HepG2 (cell line): ENCODE data around the gene HYAL2. TPM values are rescaled to one million over a fixed set of nuclear protein-coding genes. Genes with fewer than 3 reads are reported as not detected.

Experiments
- ARNTL ChIP-seq: sonication (generic); formaldehyde crosslinking; IDR thresholded peaks from 2 replicates; pipeline ENCODE4 v1.4.0; 2020; ENCODE audit warnings: mild to moderate bottlenecking, missing genetic modification reagents
- ATF7 ChIP-seq, 2 experiments: fragments of 450-650 bp in 1 of 2; sonication (generic) in 1 of 2; formaldehyde crosslinking in 1 of 2; IDR thresholded peaks; 2 replicates each; pipeline versions ENCODE4 v1.4.0 to v1.6.1; 2016 to 2020; ENCODE audit warnings: antibody characterized with exemption in 1 of 2, mild to moderate bottlenecking in 1 of 2, missing genetic modification reagents in 1 of 2
- LCORL ChIP-seq, 2 experiments: fragments of 450-650 bp in 1 of 2; sonication (generic) in 1 of 2; formaldehyde crosslinking in 1 of 2; IDR thresholded peaks; 2 replicates each; pipeline versions ENCODE4 v1.5.0 to v1.6.1; 2017 to 2020; ENCODE audit warnings: antibody characterized with exemption in 1 of 2, missing genetic modification reagents in 1 of 2
- TOPORS ChIP-seq: sonication (generic); formaldehyde crosslinking; IDR thresholded peaks from 2 replicates; pipeline ENCODE4 v1.8.0; 2023; ENCODE audit warnings: mild to moderate bottlenecking, missing genetic modification reagents
- ZNF207 ChIP-seq: fragments of 450-650 bp; IDR thresholded peaks from 2 replicates; pipeline ENCODE4 v1.6.1; 2016; ENCODE audit warnings: antibody characterized with exemption, borderline replicate concordance
- ZNF282 ChIP-seq: fragments of 450-650 bp; IDR thresholded peaks from 2 replicates; pipeline ENCODE4 v1.6.1; 2018; ENCODE audit not compliant: partially characterized antibody
- ZNF350 ChIP-seq: sonication (generic); formaldehyde crosslinking; IDR thresholded peaks from 2 replicates; pipeline ENCODE4 v1.4.0; 2020; ENCODE audit warnings: mild to moderate bottlenecking, low read depth, missing genetic modification reagents, borderline replicate concordance
- ZNF556 ChIP-seq: sonication (generic); formaldehyde crosslinking; IDR thresholded peaks from 2 replicates; pipeline ENCODE4 v1.4.0; 2020; ENCODE audit warnings: mild to moderate bottlenecking, missing genetic modification reagents, borderline replicate concordance
- ZNF775 ChIP-seq: sonication (generic); formaldehyde crosslinking; IDR thresholded peaks from 2 replicates; pipeline ENCODE4 v1.4.0; 2020; ENCODE audit warnings: missing genetic modification reagents, mild to moderate bottlenecking, moderate library complexity, borderline replicate concordance
- polyA plus RNA-seq, 8 experiments: library from polyadenylated mRNA; depleted of rRNA in 3 of 8; stranded (reverse) in 7 of 8; unstranded in 1 of 8; fragments of >200 nt; fragmentation: Illumina TruSeq in 4 of 8; extraction: Trizol in 4 of 8; gene quantifications; 2 replicates each; pipeline versions ENCODE4 v1.2.1 to v1.2.3, GENCODE V29; 2011 to 2016; ENCODE audit warnings: low read depth in 4 of 8, missing spikeins in 1 of 8, mixed read lengths in 1 of 8; ENCODE audit not compliant: insufficient read depth in 1 of 8
- total RNA-seq, 5 experiments: library from RNA; depleted of rRNA; stranded (reverse); fragments of >200 nt; fragmentation: Illumina TruSeq; extraction: Trizol; gene quantifications; 2 replicates each; pipeline ENCODE4 v1.2.3, GENCODE V29; 2016; ENCODE audit warnings: low read depth in 1 of 5
- TF ChIP-seq, protein P1 (sequence below), 2 experiments: sonication (generic) in 1 of 2; formaldehyde crosslinking in 1 of 2; IDR thresholded peaks; 2 replicates each; pipeline versions ENCODE4 v1.4.0 to v1.6.1; 2018 to 2020; ENCODE audit warnings: missing genetic modification reagents in 2 of 2, borderline replicate concordance in 1 of 2, low read depth in 1 of 2, mild to moderate bottlenecking in 1 of 2, missing biosample characterization in 1 of 2
- TF ChIP-seq, protein P2 (sequence below): sonication (generic); formaldehyde crosslinking; IDR thresholded peaks from 2 replicates; pipeline ENCODE4 v1.4.0; 2020; ENCODE audit warnings: missing genetic modification reagents
- TF ChIP-seq, protein P3 (sequence below): sonication (generic); formaldehyde crosslinking; IDR thresholded peaks from 2 replicates; pipeline ENCODE4 v1.5.1; 2020; ENCODE audit warnings: mild to moderate bottlenecking, missing genetic modification reagents
- TF ChIP-seq, protein P4 (sequence below): sonication (generic); formaldehyde crosslinking; IDR thresholded peaks from 2 replicates; pipeline ENCODE4 v1.5.0; 2020; ENCODE audit warnings: missing genetic modification reagents
- TF ChIP-seq, protein P5 (sequence below): sonication (generic); formaldehyde crosslinking; IDR thresholded peaks from 2 replicates; pipeline ENCODE4 v1.4.0; 2020; ENCODE audit warnings: missing genetic modification reagents

The HYAL2 gene
- total and polyA plus RNA-seq, 2 of the 13 experiments (the other 11 are each of a cell fraction or from before 2014, with no cell fraction given), result 76.2 to 102 TPM

DNA sequence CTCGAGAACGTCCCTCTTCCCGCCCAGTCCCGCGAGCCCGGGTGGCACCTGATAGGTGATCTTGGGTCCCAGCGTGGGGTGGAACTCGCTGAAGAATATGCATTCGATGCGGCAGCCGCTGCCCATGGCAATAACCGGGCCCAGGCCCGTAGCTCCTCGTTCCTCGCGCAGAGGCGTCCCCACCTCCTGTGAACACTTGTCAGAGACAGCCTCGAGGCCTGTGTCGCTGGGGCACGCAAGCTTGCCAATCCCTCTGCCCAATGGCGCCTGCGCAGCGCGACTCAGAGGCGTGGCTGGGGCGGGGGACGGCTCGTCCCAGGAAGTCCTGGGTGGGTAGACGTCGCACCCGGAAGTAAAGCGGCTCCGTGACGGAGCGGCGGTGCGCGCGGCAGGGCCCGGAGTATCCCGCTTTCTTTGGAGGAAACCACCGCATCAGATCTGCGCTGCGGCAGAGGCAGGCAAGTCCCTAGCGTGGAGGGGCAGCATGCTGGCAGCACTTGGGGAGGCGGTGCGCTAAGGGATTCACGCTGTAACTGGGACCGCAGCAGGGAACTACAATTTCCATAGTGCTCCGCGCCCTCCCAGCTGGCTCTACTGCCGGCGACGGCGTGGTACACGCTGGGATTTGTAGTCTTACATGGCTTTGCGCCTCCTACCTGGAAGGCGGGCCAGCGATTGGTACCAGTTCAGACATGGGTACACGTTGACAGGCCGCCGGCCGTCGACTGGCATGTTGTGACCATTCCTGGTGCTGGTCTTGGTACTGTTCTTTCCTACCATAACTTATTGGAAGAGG lies 28.2 kb upstream of the HYAL2 start, which contains the start of the genes CYB561D2 and NPRL2 (continued):
- TF ChIP-seq ZNF207, result no peak
- TF ChIP-seq ZNF282, result no peak
- TF ChIP-seq, protein P1, sequence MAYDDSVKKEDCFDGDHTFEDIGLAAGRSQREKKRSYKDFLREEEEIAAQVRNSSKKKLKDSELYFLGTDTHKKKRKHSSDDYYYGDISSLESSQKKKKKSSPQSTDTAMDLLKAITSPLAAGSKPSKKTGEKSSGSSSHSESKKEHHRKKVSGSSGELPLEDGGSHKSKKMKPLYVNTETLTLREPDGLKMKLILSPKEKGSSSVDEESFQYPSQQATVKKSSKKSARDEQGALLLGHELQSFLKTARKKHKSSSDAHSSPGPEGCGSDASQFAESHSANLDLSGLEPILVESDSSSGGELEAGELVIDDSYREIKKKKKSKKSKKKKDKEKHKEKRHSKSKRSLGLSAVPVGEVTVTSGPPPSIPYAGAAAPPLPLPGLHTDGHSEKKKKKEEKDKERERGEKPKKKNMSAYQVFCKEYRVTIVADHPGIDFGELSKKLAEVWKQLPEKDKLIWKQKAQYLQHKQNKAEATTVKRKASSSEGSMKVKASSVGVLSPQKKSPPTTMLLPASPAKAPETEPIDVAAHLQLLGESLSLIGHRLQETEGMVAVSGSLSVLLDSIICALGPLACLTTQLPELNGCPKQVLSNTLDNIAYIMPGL (CRISPR knock-in tag; IDR thresholded peaks at IDR 0.05; ENCODE audit: borderline replicate concordance in 1 of 2, low read depth in 1 of 2), result peak; percentile 53 to 80; a peak in 2 of 4 replicates
- no peak; the same call in 1 of the 2 replicates for TF ChIP-seq ZNF556 (CRISPR knock-in tag)
- TF ChIP-seq ZNF775 (CRISPR knock-in tag), result no peak
- TF ChIP-seq, protein P2, sequence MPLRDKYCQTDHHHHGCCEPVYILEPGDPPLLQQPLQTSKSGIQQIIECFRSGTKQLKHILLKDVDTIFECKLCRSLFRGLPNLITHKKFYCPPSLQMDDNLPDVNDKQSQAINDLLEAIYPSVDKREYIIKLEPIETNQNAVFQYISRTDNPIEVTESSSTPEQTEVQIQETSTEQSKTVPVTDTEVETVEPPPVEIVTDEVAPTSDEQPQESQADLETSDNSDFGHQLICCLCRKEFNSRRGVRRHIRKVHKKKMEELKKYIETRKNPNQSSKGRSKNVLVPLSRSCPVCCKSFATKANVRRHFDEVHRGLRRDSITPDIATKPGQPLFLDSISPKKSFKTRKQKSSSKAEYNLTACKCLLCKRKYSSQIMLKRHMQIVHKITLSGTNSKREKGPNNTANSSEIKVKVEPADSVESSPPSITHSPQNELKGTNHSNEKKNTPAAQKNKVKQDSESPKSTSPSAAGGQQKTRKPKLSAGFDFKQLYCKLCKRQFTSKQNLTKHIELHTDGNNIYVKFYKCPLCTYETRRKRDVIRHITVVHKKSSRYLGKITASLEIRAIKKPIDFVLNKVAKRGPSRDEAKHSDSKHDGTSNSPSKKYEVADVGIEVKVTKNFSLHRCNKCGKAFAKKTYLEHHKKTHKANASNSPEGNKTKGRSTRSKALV (CRISPR knock-in tag), result peak; percentile 46; the same call in 1 of the 2 replicates
- TF ChIP-seq LCORL (IDR thresholded peaks at IDR 0.05), result no peak
- TF ChIP-seq LCORL (CRISPR knock-in tag; IDR thresholded peaks at IDR 0.05), result peak; percentile 77
- TF ChIP-seq, protein P3, sequence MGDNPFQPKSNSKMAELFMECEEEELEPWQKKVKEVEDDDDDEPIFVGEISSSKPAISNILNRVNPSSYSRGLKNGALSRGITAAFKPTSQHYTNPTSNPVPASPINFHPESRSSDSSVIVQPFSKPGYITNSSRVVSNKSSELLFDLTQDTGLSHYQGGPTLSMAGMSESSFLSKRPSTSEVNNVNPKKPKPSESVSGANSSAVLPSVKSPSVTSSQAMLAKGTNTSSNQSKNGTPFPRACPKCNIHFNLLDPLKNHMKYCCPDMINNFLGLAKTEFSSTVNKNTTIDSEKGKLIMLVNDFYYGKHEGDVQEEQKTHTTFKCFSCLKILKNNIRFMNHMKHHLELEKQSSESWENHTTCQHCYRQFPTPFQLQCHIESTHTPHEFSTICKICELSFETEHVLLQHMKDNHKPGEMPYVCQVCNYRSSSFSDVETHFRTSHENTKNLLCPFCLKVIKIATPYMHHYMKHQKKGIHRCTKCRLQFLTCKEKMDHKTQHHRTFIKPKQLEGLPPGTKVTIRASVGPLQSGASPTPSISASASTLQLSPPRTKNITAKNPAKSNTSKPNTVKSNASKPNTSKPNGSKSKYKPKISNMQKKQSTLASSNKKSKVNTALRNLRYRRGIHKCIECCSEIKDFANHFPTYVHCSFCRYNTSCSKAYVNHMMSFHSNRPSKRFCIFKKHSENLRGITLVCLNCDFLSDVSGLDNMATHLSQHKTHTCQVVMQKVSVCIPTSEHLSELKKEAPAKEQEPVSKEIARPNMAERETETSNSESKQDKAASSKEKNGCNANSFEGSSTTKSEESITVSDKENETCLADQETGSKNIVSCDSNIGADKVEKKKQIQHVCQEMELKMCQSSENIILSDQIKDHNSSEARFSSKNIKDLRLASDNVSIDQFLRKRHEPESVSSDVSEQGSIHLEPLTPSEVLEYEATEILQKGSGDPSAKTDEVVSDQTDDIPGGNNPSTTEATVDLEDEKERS, result peak; percentile 95
- TF ChIP-seq, protein P4, sequence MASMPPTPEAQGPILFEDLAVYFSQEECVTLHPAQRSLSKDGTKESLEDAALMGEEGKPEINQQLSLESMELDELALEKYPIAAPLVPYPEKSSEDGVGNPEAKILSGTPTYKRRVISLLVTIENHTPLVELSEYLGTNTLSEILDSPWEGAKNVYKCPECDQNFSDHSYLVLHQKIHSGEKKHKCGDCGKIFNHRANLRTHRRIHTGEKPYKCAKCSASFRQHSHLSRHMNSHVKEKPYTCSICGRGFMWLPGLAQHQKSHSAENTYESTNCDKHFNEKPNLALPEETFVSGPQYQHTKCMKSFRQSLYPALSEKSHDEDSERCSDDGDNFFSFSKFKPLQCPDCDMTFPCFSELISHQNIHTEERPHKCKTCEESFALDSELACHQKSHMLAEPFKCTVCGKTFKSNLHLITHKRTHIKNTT, result no peak
- no peak for TF ChIP-seq ATF7 (IDR thresholded peaks at IDR 0.05)
- no peak; the same call in 1 of the 2 replicates for TF ChIP-seq ATF7 (CRISPR knock-in tag; IDR thresholded peaks at IDR 0.05)
- peak; percentile 58 for TF ChIP-seq ARNTL
- TF ChIP-seq TOPORS (CRISPR knock-in tag), result peak; percentile 99
- TF ChIP-seq ZNF350 (CRISPR knock-in tag), result peak; percentile 98
- TF ChIP-seq, protein P5, sequence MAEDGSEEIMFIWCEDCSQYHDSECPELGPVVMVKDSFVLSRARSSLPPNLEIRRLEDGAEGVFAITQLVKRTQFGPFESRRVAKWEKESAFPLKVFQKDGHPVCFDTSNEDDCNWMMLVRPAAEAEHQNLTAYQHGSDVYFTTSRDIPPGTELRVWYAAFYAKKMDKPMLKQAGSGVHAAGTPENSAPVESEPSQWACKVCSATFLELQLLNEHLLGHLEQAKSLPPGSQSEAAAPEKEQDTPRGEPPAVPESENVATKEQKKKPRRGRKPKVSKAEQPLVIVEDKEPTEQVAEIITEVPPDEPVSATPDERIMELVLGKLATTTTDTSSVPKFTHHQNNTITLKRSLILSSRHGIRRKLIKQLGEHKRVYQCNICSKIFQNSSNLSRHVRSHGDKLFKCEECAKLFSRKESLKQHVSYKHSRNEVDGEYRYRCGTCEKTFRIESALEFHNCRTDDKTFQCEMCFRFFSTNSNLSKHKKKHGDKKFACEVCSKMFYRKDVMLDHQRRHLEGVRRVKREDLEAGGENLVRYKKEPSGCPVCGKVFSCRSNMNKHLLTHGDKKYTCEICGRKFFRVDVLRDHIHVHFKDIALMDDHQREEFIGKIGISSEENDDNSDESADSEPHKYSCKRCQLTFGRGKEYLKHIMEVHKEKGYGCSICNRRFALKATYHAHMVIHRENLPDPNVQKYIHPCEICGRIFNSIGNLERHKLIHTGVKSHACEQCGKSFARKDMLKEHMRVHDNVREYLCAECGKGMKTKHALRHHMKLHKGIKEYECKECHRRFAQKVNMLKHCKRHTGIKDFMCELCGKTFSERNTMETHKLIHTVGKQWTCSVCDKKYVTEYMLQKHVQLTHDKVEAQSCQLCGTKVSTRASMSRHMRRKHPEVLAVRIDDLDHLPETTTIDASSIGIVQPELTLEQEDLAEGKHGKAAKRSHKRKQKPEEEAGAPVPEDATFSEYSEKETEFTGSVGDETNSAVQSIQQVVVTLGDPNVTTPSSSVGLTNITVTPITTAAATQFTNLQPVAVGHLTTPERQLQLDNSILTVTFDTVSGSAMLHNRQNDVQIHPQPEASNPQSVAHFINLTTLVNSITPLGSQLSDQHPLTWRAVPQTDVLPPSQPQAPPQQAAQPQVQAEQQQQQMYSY (CRISPR knock-in tag), result peak; percentile 52; the same call in 1 of the 2 replicates
